A673 (cell line): ENCODE measurements around the gene RNF19B.

ENCODE experiments used
- CTCF ChIP-seq: fragments of 300-800, 200-600 bp; sonication (generic); conservative IDR thresholded peaks from 2 replicates; pipeline ENCODE4 v1.5.1; 2017; ENCODE audit warnings: low read depth, mild to moderate bottlenecking, antibody characterized with exemption, low read length, moderate library complexity, mixed read lengths
- EZH2 ChIP-seq: fragments of 200-600 bp; sonication (generic); IDR thresholded peaks from 2 replicates; pipeline ENCODE4 v1.6.1; 2017; ENCODE audit warnings: borderline replicate concordance, low read depth, mild to moderate bottlenecking, mixed read lengths, antibody characterized with exemption, low read length; ENCODE audit not compliant: poor library complexity, severe bottlenecking

DNA sequence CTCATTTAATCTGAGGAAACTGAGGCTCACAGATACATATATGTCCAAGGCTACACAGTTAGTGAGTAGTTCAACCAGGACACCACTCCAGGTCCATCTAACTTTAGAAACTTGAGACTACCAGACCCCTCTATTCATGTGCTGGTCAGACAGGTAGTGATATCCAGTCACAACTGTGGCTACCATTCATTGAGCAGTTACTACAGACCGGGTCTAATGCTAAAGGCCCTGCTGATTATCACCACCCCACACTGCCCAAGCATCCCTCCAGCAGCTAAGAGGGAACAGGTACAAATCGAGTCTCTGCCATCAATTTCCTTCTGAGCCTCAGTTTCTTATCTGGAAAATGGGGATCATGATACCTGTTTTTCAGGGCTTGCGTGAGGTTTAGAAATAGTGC lies 73.0 kb downstream of the RNF19B start:
- TF ChIP-seq CTCF, result no peak
- no peak for TF ChIP-seq EZH2
